Fibroblast of upper back skin (primary cell): Measurements from ENCODE around the gene DSTYK.
"Not testable (repeated sequence)": the region's sequence is repeated elsewhere in the genome, so short reads cannot be mapped to it uniquely, and the experiment has no call there.

ENCODE experiments used
- DNase-seq: peaks from one replicate; pipeline ENCODE4 v3.0.0-alpha.2; 2013

DSTYK gene

DNA sequence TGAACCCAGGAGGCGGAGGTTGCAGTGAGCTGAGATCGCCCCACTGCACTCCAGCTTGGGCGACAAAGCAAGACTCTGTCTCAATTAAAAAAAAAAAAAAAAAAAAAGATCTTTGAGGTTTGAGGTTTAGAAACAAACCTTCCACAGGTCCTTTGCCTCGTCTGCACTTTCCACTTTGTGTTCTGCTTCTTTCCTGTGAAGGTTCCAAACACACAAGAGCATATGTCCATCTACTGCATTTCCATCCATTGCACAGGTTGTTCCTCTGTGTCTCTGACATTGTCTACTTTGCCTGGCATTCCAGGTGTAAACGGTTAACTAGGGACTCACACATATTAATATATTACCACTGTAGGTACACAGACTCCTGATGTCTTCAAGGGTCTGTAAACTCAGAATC lies 40.1 kb downstream of the DSTYK start:
- DNase-seq = no peak

DNA sequence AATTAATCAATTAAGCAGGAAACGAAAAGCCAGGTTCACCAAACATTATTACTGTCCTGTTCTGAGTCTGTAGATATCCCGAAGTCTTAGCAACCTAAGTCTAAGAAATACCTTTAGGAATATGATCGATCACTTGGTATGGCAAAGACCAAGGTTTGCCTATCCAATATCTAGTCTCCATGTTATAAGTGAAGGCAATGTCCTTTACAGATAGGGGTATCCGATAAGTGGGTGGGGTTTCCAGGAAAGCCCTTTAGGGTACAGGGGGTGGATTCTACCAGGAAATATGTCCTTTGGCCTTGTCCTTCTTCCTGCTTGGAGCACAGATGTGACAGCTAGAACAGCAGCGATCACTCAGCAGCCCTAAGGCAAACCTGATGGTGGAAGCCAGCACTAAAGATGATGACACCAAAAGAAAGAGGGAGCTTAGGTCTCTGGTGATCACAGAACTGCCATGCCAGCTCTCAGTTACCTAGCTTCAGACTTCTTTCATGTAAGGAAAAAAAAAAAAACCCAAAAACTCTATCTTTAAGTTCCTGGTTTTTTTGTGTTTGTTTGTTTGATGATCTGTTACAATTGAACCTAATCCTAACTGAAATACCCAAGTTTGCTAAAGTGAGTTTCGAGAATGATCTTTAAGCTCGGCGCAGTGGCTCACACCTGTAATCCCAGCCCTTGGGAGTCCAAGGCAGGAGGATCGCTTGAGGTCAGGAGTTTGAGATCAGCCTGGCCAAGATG lies 40.8 kb downstream of the DSTYK start:
- peak; percentile 19 for DNase-seq

DNA sequence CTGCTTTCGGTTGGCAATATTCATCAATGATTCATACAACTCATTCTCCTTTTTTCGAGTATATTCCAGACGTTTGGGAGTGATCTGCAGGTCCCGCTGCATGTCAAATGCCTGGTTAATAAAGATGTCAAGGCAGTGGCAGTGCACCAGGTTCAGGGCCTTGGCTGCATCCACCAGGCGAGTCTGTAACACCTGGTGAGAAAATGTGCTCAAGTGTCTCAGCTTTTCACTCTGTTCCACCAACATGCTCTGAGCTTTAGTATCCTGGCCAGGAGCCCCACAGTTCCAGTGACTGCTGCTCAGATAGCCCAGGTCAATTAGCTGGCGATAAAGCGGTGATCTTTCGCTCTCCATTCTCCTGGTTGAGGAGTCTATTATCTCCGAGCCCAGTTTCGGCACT lies 42.3 kb downstream of the DSTYK start:
- DNase-seq = no peak

DNA sequence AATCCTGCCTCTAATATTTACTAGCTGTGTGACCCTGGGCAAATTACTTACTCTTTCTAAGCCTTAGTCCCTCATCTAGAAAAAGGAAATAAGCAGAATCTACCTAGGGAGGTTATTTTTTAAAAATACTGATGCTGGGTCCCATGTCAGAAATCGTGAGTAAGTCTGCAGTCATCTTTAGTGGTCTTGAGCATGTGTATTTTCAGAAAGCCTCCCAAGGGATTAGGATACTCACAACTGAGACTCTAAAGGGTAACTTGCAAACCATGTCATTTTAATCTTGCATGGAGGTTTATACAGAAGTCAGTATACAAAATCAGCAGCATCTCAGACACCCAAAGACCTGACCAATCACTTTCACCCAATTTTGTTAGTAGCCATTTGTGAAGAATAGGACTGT lies 43.2 kb downstream of the DSTYK start:
- DNase-seq = no peak

DNA sequence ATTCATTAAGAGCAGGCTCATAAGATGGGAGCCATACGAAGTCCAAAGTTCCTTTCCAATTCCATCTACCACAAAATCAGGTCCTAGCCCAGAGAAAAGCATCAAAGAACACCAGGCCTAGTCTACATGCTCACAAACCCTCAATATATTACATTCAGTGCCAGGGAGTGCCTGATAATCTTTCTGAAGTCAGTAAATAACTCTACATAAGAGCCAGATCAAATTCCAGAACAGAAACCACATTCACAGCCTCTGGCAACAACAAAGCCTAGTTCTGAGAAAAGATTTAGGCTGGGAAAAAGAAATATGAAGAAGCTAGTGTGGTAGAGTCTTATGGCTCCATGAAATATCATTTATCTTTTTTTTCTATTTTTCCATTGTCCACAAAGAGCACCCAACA lies 49.2 kb downstream of the DSTYK start:
- no peak for DNase-seq

DNA sequence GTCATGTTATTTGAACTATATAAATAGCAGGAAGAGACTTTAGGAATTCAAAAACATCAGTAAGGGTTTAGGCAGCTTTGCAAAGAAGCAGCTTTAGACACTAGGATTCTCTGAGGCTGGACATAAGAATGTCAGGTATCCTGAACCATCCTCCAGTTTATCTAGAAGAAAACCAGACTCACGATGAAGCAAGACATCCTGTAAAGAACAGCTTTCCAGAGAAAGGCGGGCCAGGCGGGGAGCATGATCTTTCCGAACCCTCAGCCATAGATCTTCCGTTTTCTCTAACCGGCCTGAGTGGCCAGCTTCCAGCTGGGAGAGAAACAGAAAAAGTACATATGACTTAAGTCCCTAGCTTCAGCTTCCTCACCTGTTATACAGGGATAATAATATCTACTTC lies 50.4 kb downstream of the DSTYK start:
- no peak for DNase-seq

DNA sequence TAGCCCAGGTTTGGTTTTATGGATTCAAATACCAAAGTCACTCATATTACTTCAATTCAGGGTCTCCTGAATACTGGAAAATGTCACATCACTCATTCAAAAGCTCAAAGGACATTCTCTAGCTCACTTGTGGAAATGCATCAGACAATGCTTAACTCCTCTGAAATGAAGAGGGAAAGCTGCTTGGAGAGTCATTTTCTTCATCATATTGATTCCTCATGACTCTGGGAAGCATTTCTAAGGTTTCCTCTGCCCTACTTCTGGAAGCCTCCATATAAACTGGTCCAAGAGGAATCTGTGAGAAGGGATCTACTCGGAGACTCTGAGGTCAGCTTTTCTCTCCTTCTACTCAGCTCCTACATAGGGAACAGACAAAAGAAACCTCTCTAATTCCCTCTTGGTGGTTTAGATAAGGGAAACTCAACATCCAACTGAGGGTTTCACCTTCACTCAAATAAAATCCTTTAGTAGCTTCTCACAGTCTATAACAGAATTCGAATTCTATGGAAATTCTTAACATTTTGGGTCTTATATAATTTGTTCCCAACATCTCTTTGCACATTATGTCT lies 53.4 kb downstream of the DSTYK start:
- no peak for DNase-seq

DNA sequence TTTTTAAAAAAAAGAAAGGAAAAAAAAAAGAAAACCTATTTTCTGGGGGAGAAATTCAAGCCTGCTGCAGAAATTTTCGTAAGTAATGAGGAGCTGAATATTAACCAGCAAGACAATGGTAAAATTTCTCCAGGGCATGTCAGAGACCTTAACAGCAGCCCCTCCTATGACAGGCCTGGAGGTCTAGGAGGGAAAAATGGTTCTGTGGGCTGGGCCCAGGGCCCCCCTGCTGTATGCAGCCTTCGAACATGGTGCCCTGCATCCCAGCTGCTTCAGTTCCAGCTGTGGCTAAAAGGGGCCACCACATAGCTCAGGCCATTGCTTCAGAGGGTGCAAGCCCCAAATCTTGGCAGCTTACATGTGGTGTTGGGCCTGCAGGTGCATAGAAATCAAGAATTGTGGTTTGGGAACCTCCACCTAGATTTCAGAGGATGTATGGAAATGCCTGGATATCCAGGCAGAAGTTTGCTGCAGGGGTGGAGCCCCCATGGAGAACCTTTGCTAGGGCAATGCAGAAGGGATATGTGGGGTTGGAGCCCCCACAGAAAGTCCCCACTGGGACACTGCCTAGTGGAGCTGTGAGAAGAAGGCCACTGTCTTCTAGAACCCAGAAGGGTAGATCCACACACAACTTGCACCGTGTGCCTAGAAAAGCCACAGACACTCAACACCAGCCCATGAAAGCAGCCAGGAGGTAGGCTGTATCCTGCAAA lies 55.7 kb downstream of the DSTYK start:
- DNase-seq = not testable (repeated sequence)

DNA sequence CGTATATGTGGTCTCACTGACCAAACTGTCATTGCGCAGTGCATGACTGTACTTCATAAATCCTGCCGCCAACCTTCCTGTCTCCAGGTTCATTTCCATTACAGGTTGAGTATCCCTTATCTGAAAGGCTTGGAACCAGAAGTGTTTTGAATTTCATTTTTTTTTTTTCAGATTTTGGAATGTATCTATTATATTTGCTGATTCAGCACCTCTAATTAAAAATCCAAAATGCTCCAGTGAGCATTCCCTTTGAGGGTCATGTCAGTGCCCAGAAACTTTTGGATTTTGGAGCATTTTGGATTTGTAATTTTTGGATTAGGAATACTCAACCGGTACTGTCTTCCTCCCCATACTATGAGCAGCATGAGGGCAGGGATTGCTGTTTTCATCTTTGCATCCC lies 59.0 kb downstream of the DSTYK start:
- no peak for DNase-seq

DNA sequence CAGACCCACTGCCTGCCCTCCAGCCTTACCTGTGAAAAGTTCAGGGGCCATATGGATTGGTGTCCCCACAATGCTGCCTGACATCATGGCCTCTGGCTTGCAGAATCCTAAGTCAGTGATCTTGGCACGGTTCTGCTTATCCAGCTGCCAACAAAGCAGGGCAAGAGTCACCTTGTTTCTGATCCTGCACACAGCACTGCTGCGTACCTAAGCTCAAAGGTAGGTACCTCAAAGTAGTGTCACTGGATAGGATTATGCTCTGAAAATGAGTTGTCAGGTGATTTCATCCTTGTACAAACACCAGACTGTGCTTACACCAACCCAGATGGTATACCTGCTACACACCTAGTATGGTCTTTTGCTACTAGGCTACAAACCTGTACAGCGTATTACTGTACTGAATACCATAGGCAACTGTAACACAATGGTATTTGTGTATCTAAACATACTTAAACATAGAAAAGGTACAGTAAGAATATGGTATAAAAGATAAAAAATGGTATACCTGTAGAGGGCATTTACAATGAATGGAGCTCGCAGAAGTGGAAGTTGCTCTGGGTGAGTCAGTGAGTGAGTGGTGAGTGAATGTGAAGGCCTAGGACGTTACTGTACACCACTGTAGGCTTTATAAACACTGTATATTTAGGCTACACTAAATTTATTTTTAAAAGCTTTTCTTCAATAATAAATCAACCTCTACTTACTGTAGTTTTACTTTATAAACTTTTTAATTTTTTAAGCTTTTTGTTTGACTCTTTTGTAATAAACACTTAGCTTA lies 60.7 kb downstream of the DSTYK start:
- DNase-seq = no peak

DNA sequence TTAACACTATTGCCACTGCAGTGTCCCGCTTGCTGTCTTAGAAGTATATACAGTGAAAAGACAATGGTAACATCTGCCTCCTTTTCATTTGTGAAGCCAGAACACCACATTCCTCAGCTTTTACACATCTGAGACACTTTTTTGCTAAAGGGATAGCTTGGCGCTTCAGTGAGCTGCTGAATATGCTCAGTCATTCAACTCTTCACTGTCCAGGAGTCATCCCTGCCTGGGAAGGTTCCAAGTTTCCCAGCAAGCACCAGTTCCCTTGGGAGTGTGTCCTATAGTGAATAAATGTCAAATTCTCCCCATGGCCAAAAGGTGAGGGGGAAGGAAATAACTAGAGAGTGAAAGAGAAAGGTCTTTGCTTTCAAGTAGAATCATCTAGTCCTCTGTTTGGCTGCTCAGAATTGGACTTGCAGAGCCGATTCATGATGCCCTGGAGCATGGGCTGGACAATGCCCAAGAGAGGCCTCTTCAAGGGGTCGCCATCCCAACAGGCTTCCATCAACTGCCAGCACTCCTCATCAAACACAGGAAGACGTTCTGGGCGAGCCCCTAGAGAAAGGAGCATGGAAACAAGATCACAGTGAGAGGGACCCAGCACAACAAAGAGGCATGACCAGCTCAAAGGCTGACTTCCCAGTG lies 64.2 kb downstream of the DSTYK start:
- peak; percentile 90 for DNase-seq

DNA sequence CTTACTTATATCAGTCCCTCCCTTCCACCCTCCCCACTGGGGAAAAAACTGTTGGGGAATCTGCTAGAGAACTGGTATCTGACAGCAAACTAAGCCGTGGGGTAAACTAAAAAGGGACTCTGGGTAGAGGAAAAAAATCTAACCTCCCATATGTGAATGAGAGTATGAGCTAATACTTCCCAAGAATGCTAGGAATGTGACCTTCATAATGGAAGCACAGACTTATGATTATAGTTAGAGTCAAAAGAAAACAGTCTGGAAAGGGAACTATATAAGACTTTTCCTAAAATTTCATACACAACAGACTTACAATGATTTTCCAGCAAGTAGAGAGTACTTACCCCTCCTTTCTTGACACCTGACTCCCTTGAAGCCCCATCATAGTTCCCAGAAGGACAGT lies 66.8 kb downstream of the DSTYK start:
- DNase-seq = peak; percentile 78

DNA sequence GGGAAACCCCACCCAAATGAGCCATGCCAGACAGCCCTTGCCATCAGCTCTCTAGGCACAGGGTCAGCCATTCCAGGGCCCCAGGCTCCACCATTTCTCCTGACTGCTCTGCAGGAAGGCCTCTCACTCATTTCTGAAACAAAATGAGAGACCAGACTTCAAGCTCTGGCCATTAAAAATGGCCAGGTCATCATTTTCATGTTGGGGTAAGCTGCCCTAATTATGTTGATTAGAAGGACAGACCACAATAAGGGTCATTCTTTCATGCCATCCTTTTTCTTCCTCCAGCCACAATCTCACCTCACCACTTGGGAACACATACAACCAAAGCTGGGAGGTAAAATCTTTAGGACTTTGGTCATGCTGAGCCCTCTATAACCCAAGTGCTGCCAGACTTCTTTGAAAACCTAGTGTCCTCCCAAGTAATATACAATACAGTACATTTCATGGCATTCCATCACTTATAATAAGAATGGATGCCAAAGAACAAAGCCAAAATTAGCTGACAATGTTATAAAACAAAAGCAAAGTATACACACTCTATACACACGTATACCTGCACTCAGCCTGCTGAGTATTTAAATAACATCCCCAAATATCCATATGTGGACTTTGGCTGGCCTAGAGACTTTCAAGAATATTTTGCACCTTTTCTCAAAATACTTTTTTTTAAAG lies 67.3 kb downstream of the DSTYK start:
- DNase-seq = no peak

DNA sequence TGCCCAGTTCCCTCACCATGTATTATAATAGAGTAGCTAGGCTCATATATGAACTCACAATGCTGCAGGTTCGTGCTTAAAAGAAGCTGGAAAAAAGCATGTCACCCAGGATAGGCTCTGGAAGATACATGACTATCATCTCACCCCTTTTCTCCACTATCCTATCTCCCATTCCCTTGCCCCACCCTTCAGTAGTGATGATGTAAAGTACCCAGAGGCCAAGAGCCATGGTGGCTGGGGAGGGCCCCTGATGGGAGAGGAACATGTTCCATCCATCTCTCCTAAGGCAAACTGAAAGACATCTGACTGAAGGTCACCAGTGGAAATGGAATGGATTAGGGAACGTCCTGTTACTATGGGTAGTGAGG lies 69.4 kb downstream of the DSTYK start:
- DNase-seq = no peak

DNA sequence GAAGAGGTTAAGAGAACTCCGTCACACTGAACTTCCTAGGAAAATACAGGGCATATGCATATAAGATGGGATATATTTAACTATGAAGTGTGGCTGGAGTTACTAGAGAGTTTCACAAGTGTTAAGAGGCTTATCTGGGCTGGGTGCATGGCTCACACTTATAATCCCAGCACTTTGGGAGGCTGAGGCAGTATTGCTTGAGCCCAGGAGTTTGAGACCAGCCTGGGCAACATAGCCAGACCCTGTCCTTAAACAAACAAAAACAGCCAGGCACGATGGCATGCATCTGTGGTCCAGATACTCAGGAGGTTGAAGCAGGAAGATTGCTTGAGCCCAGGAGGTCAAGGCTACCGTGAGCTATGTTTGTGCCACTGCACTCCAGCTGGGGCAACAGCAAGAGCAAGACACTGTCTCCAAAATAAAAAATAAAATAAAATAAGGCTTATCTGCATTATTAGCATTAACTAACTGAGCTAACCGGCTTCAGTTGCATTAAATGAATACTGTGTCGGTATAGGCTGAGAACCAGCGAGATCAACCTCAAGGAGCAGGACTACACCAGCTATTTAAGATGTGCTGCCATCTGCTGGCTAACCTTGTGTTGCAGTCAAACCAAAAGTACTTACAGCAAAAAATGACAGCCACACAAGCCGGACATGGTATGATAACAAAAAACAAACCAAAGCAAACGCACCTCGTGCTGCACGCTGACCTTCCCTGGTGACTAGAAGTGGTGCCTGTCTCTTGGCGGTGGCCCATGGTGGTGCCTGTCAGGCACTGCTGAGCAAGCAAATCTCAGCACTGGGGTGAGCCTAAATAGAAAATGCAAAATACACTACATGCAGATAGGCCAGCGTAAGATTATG lies 70.0 kb downstream of the DSTYK start:
- peak; percentile 80 for DNase-seq

DNA sequence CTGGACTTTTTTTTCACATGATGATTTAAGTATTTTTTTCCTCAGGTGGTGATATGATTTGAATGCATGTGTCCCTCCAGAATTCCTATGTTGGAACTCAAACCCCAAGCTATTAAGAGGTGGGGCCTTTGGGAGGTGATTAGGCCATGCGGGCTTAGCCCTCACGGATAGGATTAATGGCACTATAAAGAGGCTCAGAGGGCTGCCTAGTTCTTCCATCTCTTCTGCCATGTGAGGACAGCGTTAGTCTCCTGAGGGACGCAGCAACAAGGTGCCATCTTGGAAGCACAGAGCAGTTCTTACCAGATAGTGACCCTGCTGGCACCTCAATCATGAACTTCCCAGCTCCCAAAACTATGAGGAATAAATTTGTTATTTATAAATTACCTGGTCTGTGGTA lies 71.4 kb downstream of the DSTYK start:
- DNase-seq = no peak

DNA sequence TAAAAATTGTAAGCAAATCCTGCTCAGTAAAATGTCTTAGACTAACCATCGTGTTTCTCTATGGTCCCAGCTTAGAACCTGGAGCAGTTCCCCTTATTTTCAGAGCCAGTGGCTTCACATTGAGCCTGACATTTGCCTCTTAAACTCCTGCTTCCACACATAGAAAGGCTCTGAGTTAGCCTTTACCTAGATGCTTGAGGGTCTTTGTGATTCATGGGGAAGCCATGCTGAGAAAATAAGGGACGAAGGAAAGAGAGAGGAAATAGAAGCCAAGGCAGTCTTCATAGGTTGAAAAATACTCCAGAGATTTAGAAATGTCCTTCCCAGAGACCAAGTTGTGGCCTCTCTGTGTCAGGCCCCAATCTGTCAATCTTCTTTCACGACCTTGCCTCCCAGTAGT lies 73.6 kb downstream of the DSTYK start:
- no peak for DNase-seq

DNA sequence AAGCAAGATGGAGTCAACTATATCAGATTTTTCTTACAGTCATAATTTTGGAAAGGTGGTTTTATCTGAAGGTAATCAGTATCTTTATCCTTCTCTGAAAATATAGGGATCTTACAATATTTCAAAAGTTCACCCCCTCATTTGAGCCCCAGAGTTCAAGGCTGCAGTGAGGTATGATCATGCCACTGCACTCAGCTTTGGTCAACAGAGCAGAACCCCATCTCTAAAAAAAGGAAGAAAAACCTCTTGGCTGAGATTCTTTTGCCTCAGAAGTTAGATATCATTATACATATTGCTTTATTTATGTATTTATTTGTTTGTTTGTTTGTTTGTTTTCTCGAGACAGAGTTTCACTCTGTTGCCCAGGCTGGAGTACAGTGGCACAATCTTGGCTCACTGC lies 78.2 kb downstream of the DSTYK start:
- no peak for DNase-seq

DNA sequence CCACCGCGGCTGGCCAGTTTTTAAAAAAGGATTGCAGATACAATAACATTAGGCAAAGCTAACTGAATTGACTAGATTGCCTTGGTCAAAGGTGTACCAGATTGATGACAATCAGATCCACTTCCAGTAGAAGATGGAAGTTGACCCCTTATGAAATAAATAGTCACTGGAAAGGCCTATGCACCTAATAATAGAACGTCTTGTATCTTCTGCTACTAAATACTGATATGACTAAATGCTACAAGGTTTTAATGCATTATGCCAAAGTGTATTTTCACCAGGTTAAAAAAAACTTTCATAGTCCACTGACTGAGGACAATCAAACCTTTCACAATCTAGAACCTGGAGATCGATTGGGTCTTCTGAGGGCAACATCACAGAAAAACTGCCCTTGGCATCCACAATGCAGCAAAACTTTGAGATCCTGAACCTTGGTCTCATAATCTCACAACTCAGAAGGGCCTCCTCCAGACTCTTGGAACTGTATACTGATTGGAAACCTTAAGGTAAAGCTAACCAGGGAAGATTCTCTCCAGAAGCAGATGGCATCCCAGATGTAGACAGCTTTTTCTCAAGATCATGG lies 82.0 kb downstream of the DSTYK start:
- no peak for DNase-seq

DNA sequence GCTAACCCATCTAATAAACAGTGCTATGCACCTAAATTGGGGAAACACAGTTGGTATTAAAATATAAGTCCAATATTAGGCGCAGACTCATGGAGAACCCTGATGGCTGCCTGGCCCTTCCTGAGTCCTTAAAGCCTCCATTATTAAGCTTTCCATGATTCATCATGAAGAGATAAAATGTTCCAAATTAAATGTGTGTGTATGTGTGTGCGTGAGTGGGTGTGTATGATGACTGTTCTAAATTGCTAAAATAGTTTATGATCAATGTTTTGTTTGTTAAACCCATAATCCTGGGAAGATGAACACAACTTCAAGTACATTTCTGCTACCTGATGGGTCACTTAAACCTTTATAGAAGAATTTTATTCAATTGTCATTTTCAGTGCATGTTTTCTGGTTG lies 83.5 kb downstream of the DSTYK start:
- DNase-seq = no peak

DNA sequence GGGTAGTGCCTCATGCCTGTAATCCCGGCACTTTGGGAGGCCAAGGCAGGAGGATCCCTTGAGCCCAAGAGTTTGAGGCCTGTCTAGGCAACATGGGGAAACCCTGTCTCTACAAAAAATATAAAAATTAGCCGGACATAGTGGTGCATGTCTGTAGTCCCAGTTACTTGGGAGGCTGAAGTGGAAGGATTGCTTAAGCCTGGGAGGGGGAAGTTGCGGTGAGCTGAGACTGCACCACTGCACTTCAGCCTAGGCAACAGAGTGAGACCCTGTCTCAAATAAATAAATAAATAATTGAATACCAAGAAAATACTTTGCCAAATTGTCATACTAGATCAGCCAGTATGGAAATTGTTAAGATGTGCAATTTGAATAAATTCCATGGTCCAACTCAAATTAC lies 83.9 kb downstream of the DSTYK start:
- no peak for DNase-seq
